Vagina (tissue), 2 donors: ENCODE results near the gene FAM107B.

Experiments used
- CTCF ChIP-seq, 3 experiments: fragments of 450-650 bp in 2 of 3; fragments of 200-600 bp in 1 of 3; sonication (generic) in 1 of 3; IDR thresholded peaks; one replicate each; pipeline ENCODE4 v1.5.1; 2017 to 2019; ENCODE audit warnings: antibody characterized with exemption in 3 of 3, mild to moderate bottlenecking in 2 of 3, moderate library complexity in 2 of 3
- POLR2A ChIP-seq, 2 donors: fragments of 450-650 bp; IDR thresholded peaks; one replicate each; pipeline ENCODE4 v1.6.1; 2017; ENCODE audit warnings: antibody characterized with exemption in 2 of 2, mild to moderate bottlenecking in 2 of 2, moderate library complexity in 2 of 2
- POLR2AphosphoS5 ChIP-seq, 2 donors: sonication (generic); formaldehyde crosslinking; IDR thresholded peaks; one replicate each; pipeline ENCODE4 v1.9.0; 2017; ENCODE audit warnings: antibody characterized with exemption in 2 of 2, mild to moderate bottlenecking in 2 of 2, low read depth in 1 of 2; ENCODE audit not compliant: insufficient read depth in 1 of 2

DNA sequence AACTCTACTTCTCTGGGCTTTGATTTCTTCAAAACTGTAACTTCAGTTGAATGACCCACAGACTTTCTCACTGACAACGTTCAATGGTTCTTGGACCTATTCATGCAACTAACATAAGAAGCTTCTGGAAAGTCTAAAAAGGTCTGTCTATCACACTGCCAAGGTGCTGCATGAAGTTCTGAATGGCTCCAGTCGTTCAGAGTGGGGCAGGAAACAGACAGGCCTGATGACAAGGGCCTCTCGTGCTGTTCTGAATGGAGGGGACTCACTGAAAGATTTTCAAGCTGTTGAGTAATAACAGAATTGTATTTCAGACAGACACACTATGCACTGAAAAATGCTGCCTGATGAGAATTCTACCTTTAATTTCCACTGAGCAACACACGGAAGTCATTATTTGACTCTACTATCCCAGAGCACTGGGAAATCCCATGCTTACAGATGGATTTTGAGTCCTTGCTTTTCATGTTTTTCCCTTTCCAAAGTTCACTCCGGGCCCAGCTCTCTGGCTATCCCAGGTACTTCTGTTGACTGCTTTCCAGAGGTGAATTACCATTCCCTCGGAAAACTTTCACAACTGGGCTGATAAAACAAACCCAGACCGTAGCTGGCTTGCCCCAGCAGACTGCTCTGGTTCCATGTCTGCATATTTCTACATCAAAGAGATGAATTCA is 239.1 kb downstream of the FAM107B start:
- TF ChIP-seq CTCF (IDR thresholded peaks at IDR 0.05), result no peak
- TF ChIP-seq POLR2AphosphoS5 (IDR thresholded peaks at IDR 0.05; ENCODE audit: insufficient read depth in 1 of 2, low read depth in 1 of 2), result no peak
- no peak for TF ChIP-seq POLR2A (IDR thresholded peaks at IDR 0.05)
